SU-DHL-6 (cell line): ENCODE measurements around the gene PRM1.

ENCODE experiments used
- EZH2phosphoT487 ChIP-seq: fragments of 200-600 bp; sonication (generic), shearing (Covaris generic); conservative IDR thresholded peaks from 2 replicates; pipeline ENCODE4 v1.6.1; 2018; ENCODE audit warnings: mild to moderate bottlenecking, antibody characterized with exemption, low read length, moderate library complexity, mixed read lengths
- TF ChIP-seq, protein P1 (sequence below): fragments of 200-600 bp; sonication (generic); IDR thresholded peaks from one replicate; pipeline ENCODE4 v1.5.1; 2017; ENCODE audit warnings: antibody characterized with exemption, mild to moderate bottlenecking, low read length, moderate library complexity; ENCODE audit not compliant: insufficient read depth, poor library complexity, severe bottlenecking

GRCh38 chr16:11296706-11297491, 15.8 kb upstream of the PRM1 start:
- TF ChIP-seq, protein P1, sequence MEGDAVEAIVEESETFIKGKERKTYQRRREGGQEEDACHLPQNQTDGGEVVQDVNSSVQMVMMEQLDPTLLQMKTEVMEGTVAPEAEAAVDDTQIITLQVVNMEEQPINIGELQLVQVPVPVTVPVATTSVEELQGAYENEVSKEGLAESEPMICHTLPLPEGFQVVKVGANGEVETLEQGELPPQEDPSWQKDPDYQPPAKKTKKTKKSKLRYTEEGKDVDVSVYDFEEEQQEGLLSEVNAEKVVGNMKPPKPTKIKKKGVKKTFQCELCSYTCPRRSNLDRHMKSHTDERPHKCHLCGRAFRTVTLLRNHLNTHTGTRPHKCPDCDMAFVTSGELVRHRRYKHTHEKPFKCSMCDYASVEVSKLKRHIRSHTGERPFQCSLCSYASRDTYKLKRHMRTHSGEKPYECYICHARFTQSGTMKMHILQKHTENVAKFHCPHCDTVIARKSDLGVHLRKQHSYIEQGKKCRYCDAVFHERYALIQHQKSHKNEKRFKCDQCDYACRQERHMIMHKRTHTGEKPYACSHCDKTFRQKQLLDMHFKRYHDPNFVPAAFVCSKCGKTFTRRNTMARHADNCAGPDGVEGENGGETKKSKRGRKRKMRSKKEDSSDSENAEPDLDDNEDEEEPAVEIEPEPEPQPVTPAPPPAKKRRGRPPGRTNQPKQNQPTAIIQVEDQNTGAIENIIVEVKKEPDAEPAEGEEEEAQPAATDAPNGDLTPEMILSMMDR = no peak
- TF ChIP-seq EZH2phosphoT487 = no peak
